Measurements from ENCODE around the gene GCH1. TPM values are rescaled to one million over a fixed set of nuclear protein-coding genes. Genes with fewer than 3 reads are reported as not detected.
"Not testable (repeated sequence)": the region's sequence is repeated elsewhere in the genome, so short reads cannot be mapped to it uniquely, and the experiment has no call there.

GCH1 gene
- total and polyA plus RNA-seq, 7 experiments from 2014 or later: 21.4 to 64.1 (median 23.2) TPM

- intact Hi-C loops (cut with micrococcal nuclease): no loop called here
- ATAC-seq (no peak), DNase-seq (no peak)
- Mint-ChIP-seq H3K4me1 (peaks cover 0 to 5% (median 0%) of the 10 kb centered on the region in 7 donors), H3K27me3 (peaks cover 0 to 11% (median 5%) of the 10 kb centered on the region in 5 donors), H3K9me3 (peaks cover 0 to 3% (median 0%) of the 10 kb centered on the region in 11 donors), H3K36me3 (peaks cover 0 to 3% (median 0%) of the 10 kb centered on the region in 5 donors), H3K4me3 (no peak overlapping the region), H3K27ac (no peak overlapping the region)
- POLR2A ChIA-PET: no interaction called here
- Histone ChIP-seq H3K9me3 (ENCODE audit: control insufficient read depth in 2 of 3, low read length in 3 of 3) (no peaks in the 10 kb centered on the region), H3K36me3 (ENCODE audit: control insufficient read depth in 2 of 3, insufficient read depth in 3 of 3, low read length in 3 of 3) (no peaks in the 10 kb centered on the region), H3K4me1 (ENCODE audit: control insufficient read depth in 2 of 2, insufficient read depth in 2 of 2, low read length in 2 of 2) (no peaks in the 10 kb centered on the region), H3K27me3 (ENCODE audit: control insufficient read depth in 2 of 2, insufficient read depth in 2 of 2, low read length in 2 of 2) (no peaks in the 10 kb centered on the region), H3K4me3 (ENCODE audit: low read length) (no peak overlapping the region), H3K27ac (ENCODE audit: low read depth, low read length) (no peak overlapping the region)
- CTCF ChIA-PET: no interaction called here
Observed at GRCh38 chr14:54928216-54928615, 25.6 kb upstream of the GCH1 start.

- DNase-seq (no peak), ATAC-seq (no peak)
- Mint-ChIP-seq H3K27me3 (peaks cover 0 to 11% (median 5%) of the 10 kb centered on the region in 5 donors), H3K9me3 (peaks cover 0 to 3% (median 0%) of the 10 kb centered on the region in 11 donors), H3K4me1 (peaks cover 0 to 7% (median 0%) of the 10 kb centered on the region in 7 donors), H3K36me3 (peaks cover 0 to 3% (median 0%) of the 10 kb centered on the region in 5 donors), H3K4me3 (no peak overlapping the region), H3K27ac (peak overlapping the region in 1 of 9 donors; percentile 11)
- no peak overlapping the region for H3K4me3 ChIP-seq (ENCODE audit: low read length)
- no peaks in the 10 kb centered on the region for H3K9me3 ChIP-seq (ENCODE audit: control insufficient read depth in 2 of 3, low read length in 3 of 3)
- H3K27ac ChIP-seq (ENCODE audit: low read depth, low read length): no peak overlapping the region
- ChIA-PET CTCF (no interaction called here), POLR2A (no interaction called here)
- no peaks in the 10 kb centered on the region for H3K4me1 ChIP-seq (ENCODE audit: control insufficient read depth in 2 of 2, insufficient read depth in 2 of 2, low read length in 2 of 2)
- no peaks in the 10 kb centered on the region for H3K36me3 ChIP-seq (ENCODE audit: control insufficient read depth in 2 of 3, insufficient read depth in 3 of 3, low read length in 3 of 3)
- intact Hi-C loops (cut with micrococcal nuclease): no loop called here
- H3K27me3 ChIP-seq (ENCODE audit: control insufficient read depth in 2 of 2, insufficient read depth in 2 of 2, low read length in 2 of 2): no peaks in the 10 kb centered on the region
Observed at GRCh38 chr14:54927551-54927950, 24.9 kb upstream of the GCH1 start.

- H3K27ac Mint-ChIP-seq; intact Hi-C loops (cut with micrococcal nuclease); POLR2A ChIA-PET; ATAC-seq; H3K36me3 ChIP-seq (ENCODE audit: control insufficient read depth in 2 of 3, insufficient read depth in 3 of 3, low read length in 3 of 3); H3K36me3 Mint-ChIP-seq; H3K27me3 ChIP-seq (ENCODE audit: control insufficient read depth in 2 of 2, insufficient read depth in 2 of 2, low read length in 2 of 2); H3K9me3 ChIP-seq (ENCODE audit: control insufficient read depth in 2 of 3, low read length in 3 of 3); DNase-seq; H3K4me3 Mint-ChIP-seq; H3K9me3 Mint-ChIP-seq; CTCF ChIA-PET; H3K4me1 ChIP-seq (ENCODE audit: control insufficient read depth in 2 of 2, insufficient read depth in 2 of 2, low read length in 2 of 2); H3K4me3 ChIP-seq (ENCODE audit: low read length); H3K27ac ChIP-seq (ENCODE audit: low read depth, low read length): not testable (repeated sequence)
- peaks cover 0 to 11% (median 4%) of the 10 kb centered on the region in 5 donors for H3K27me3 Mint-ChIP-seq
- H3K4me1 Mint-ChIP-seq: peaks cover 0 to 11% (median 0%) of the 10 kb centered on the region in 7 donors
Observed at GRCh38 chr14:54926570-54926969, 23.9 kb upstream of the GCH1 start.

- DNase-seq (no peak), ATAC-seq (no peak)
- no peak overlapping the region for H3K4me3 ChIP-seq (ENCODE audit: low read length)
- Mint-ChIP-seq H3K27me3 (peaks cover 0 to 11% (median 0%) of the 10 kb centered on the region in 5 donors), H3K27ac (no peak overlapping the region), H3K9me3 (peaks cover 0 to 3% (median 0%) of the 10 kb centered on the region in 11 donors), H3K4me1 (peaks cover 0 to 7% (median 0%) of the 10 kb centered on the region in 7 donors), H3K36me3 (peaks cover 0 to 3% (median 0%) of the 10 kb centered on the region in 5 donors), H3K4me3 (no peak overlapping the region)
- no peaks in the 10 kb centered on the region for H3K9me3 ChIP-seq (ENCODE audit: control insufficient read depth in 2 of 3, low read length in 3 of 3)
- no peaks in the 10 kb centered on the region for H3K36me3 ChIP-seq (ENCODE audit: control insufficient read depth in 2 of 3, insufficient read depth in 3 of 3, low read length in 3 of 3)
- no peak overlapping the region for H3K27ac ChIP-seq (ENCODE audit: low read depth, low read length)
- no peaks in the 10 kb centered on the region for H3K4me1 ChIP-seq (ENCODE audit: control insufficient read depth in 2 of 2, insufficient read depth in 2 of 2, low read length in 2 of 2)
- intact Hi-C loops (cut with micrococcal nuclease): no loop called here
- POLR2A ChIA-PET: no interaction called here
- no peaks in the 10 kb centered on the region for H3K27me3 ChIP-seq (ENCODE audit: control insufficient read depth in 2 of 2, insufficient read depth in 2 of 2, low read length in 2 of 2)
- CTCF ChIA-PET: no interaction called here
Observed at GRCh38 chr14:54922598-54922997, 20.0 kb upstream of the GCH1 start.

GRCh38 chr14:54920052-54920451 lies 17.4 kb upstream of the GCH1 start:
- Mint-ChIP-seq H3K27ac (no peak overlapping the region), H3K4me1 (peaks cover 0 to 7% (median 0%) of the 10 kb centered on the region in 7 donors), H3K36me3 (peaks cover 0 to 3% (median 0%) of the 10 kb centered on the region in 5 donors), H3K27me3 (peaks cover 0 to 4% (median 0%) of the 10 kb centered on the region in 5 donors), H3K4me3 (no peak overlapping the region), H3K9me3 (no peaks in the 10 kb centered on the region)
- DNase-seq (no peak), ATAC-seq (no peak)
- Histone ChIP-seq H3K27ac (ENCODE audit: low read depth, low read length) (no peak overlapping the region), H3K9me3 (ENCODE audit: control insufficient read depth in 2 of 3, low read length in 3 of 3) (no peaks in the 10 kb centered on the region), H3K27me3 (ENCODE audit: control insufficient read depth in 2 of 2, insufficient read depth in 2 of 2, low read length in 2 of 2) (no peaks in the 10 kb centered on the region), H3K36me3 (ENCODE audit: control insufficient read depth in 2 of 3, insufficient read depth in 3 of 3, low read length in 3 of 3) (no peaks in the 10 kb centered on the region), H3K4me1 (ENCODE audit: control insufficient read depth in 2 of 2, insufficient read depth in 2 of 2, low read length in 2 of 2) (no peaks in the 10 kb centered on the region), H3K4me3 (ENCODE audit: low read length) (no peak overlapping the region)
- CTCF ChIA-PET: no interaction called here
- POLR2A ChIA-PET: no interaction called here
- intact Hi-C loops (cut with micrococcal nuclease): no loop called here

GRCh38 chr14:54919330-54919729 lies 16.7 kb upstream of the GCH1 start:
- Histone ChIP-seq H3K4me3 (ENCODE audit: low read length) (no peak overlapping the region), H3K27ac (ENCODE audit: low read depth, low read length) (no peak overlapping the region), H3K4me1 (ENCODE audit: control insufficient read depth in 2 of 2, insufficient read depth in 2 of 2, low read length in 2 of 2) (no peaks in the 10 kb centered on the region), H3K27me3 (ENCODE audit: control insufficient read depth in 2 of 2, insufficient read depth in 2 of 2, low read length in 2 of 2) (no peaks in the 10 kb centered on the region), H3K36me3 (ENCODE audit: control insufficient read depth in 2 of 3, insufficient read depth in 3 of 3, low read length in 3 of 3) (no peaks in the 10 kb centered on the region), H3K9me3 (ENCODE audit: control insufficient read depth in 2 of 3, low read length in 3 of 3) (no peaks in the 10 kb centered on the region)
- intact Hi-C loops (cut with micrococcal nuclease): no loop called here
- no peaks in the 10 kb centered on the region for H3K9me3 Mint-ChIP-seq
- H3K27ac Mint-ChIP-seq: no peak overlapping the region
- ChIA-PET CTCF (no interaction called here), POLR2A (no interaction called here)
- no peaks in the 10 kb centered on the region for H3K36me3 Mint-ChIP-seq
- no peak for DNase-seq
- no peak overlapping the region for H3K4me3 Mint-ChIP-seq
- H3K4me1 Mint-ChIP-seq: peaks cover 0 to 7% (median 0%) of the 10 kb centered on the region in 7 donors
- no peaks in the 10 kb centered on the region for H3K27me3 Mint-ChIP-seq
- no peak for ATAC-seq

GRCh38 chr14:54918427-54918826 lies 15.8 kb upstream of the GCH1 start:
- Mint-ChIP-seq H3K4me1 (peaks cover 0 to 7% (median 0%) of the 10 kb centered on the region in 7 donors), H3K36me3 (no peaks in the 10 kb centered on the region), H3K27me3 (no peaks in the 10 kb centered on the region), H3K4me3 (no peak overlapping the region), H3K27ac (no peak overlapping the region), H3K9me3 (no peaks in the 10 kb centered on the region)
- H3K27ac ChIP-seq (ENCODE audit: low read depth, low read length): no peak overlapping the region
- no peaks in the 10 kb centered on the region for H3K36me3 ChIP-seq (ENCODE audit: control insufficient read depth in 2 of 3, insufficient read depth in 3 of 3, low read length in 3 of 3)
- CTCF ChIA-PET: no interaction called here
- no peaks in the 10 kb centered on the region for H3K9me3 ChIP-seq (ENCODE audit: control insufficient read depth in 2 of 3, low read length in 3 of 3)
- H3K27me3 ChIP-seq (ENCODE audit: control insufficient read depth in 2 of 2, insufficient read depth in 2 of 2, low read length in 2 of 2): no peaks in the 10 kb centered on the region
- intact Hi-C loops (cut with micrococcal nuclease): no loop called here
- POLR2A ChIA-PET: no interaction called here
- no peak overlapping the region for H3K4me3 ChIP-seq (ENCODE audit: low read length)
- no peak for ATAC-seq
- H3K4me1 ChIP-seq (ENCODE audit: control insufficient read depth in 2 of 2, insufficient read depth in 2 of 2, low read length in 2 of 2): no peaks in the 10 kb centered on the region
- no peak for DNase-seq
